Progenitor cell of endocrine pancreas (in vitro differentiated cells): ENCODE data around the gene MBD4. TPM values are rescaled to one million over a fixed set of nuclear protein-coding genes. Genes with fewer than 3 reads are reported as not detected.
A peak's percentile ranks its signal among the peaks of the same experiment; 100 is the strongest.
"Not testable (repeated sequence)": the region's sequence is repeated elsewhere in the genome, so short reads cannot be mapped to it uniquely, and the experiment has no call there.

Experiments
- DNase-seq: peaks from one replicate; pipeline ENCODE4 v3.0.0; 2021; ENCODE audit warnings: low spot score; ENCODE audit not compliant: unreplicated experiment
- H3K27ac Mint-ChIP-seq: 2 replicates; pipeline ENCODE4 v1.8.0; 2021; ENCODE audit warnings: mild to moderate bottlenecking, moderate library complexity, mixed read lengths
- H3K27me3 Mint-ChIP-seq: 2 replicates; pipeline ENCODE4 v1.8.0; 2021; ENCODE audit warnings: mixed read lengths
- H3K36me3 Mint-ChIP-seq: 2 replicates; pipeline ENCODE4 v1.8.0; 2022; ENCODE audit warnings: mixed read lengths; ENCODE audit not compliant: insufficient read depth
- H3K4me1 Mint-ChIP-seq: 2 replicates; pipeline ENCODE4 v1.8.0; 2021; ENCODE audit warnings: low read depth, mixed read lengths
- H3K4me3 Mint-ChIP-seq: 2 replicates; pipeline ENCODE4 v1.8.0; 2021; ENCODE audit warnings: low read depth, mild to moderate bottlenecking, moderate library complexity, mixed read lengths
- H3K9me3 Mint-ChIP-seq: 2 replicates; pipeline ENCODE4 v1.8.0; 2021; ENCODE audit warnings: low read depth, mixed read lengths
- total RNA-seq: library from RNA; stranded (reverse); gene quantifications from 2 replicates; pipeline ENCODE4 v1.2.1, GENCODE V29; 2021
- TF ChIP-seq, protein P1 (sequence below): fragments of 200-600 bp; sonication (generic); IDR thresholded peaks from one replicate; pipeline ENCODE4 v1.5.0; 2021; ENCODE audit warnings: antibody characterized with exemption, mild to moderate bottlenecking; ENCODE audit not compliant: unreplicated experiment

Gene MBD4
- total RNA-seq, 1 donor from 2014 or later: 32.5 TPM

DNA sequence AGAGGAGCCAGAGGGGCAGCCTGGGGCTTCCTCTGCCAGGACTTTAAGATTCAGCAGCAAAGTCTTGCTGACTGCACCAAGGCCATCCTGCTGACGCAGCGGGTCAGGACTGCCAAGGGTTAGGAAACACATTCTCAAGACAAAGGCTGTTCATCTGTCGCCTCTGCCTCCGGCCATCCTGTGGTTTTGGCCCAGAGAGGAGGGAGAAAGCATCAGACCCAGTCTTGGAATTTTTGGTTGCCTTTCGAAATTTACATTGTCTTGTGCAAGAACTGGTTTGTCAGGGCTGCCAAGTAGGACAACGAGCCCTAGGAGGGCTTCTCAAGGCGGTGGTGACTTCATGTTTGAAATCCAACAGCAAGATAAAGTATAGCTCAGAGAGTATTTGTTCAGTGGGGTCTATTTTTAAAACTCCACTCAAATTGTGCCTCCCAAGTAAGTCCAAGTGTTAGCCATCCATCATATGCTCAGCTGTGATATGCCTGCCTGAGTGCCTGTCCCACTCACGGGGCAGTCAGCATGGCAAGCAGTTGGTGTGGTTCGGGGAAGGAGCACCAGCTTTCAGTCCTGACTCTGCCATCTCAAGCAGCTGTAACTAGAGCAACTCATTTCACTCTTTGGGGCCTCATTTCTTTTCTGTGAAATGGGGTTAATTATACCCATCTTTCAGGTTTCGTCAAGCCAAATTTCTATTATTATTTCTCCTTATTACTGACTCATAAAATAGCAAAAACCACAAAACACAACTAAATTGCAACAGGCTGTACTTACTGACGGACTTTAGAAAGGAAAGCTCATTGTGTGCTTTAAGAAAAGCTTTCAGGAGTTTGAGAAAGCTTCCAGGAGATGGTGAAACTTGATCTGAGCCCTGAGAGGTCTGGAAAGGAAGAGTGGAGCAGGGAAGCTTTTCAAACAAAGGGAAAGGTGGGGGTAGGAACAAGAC lies 46.2 kb upstream of the MBD4 start:
- peaks cover 8% of the 10 kb centered on the region for H3K4me1 Mint-ChIP-seq
- DNase-seq: no peak
- no peak overlapping the region for H3K4me3 Mint-ChIP-seq

DNA sequence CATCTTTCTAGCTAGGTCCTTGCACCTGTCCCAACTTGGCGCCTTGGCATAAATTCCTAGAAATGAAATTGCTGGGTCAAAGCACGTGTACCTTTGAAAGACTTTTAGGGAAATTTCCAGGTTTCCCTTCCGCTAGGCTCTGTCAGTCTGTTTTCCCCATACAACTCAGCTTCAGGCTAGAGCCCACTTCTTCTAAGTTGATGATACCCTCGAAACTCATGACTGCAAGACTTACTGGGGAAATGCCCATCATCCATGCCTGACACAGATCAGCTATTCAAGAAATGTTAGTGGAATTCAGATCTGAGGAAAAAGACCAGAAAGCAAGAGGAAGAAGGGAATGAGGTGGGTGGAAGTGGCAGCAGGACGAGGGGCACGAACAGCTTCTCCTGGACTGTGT lies 45.4 kb upstream of the MBD4 start:
- not testable (repeated sequence) for DNase-seq, H3K27ac Mint-ChIP-seq, H3K9me3 Mint-ChIP-seq, H3K4me1 Mint-ChIP-seq, H3K4me3 Mint-ChIP-seq, H3K27me3 Mint-ChIP-seq
- H3K36me3 Mint-ChIP-seq: peaks cover 12% of the 10 kb centered on the region

More for the DNA sequence above, 46.2 kb upstream of the MBD4 start:
- no peak overlapping the region for H3K27ac Mint-ChIP-seq
- no peaks in the 10 kb centered on the region for H3K27me3 Mint-ChIP-seq
- peaks cover 13% of the 10 kb centered on the region for H3K36me3 Mint-ChIP-seq
- no peaks in the 10 kb centered on the region for H3K9me3 Mint-ChIP-seq
- TF ChIP-seq, protein P1, sequence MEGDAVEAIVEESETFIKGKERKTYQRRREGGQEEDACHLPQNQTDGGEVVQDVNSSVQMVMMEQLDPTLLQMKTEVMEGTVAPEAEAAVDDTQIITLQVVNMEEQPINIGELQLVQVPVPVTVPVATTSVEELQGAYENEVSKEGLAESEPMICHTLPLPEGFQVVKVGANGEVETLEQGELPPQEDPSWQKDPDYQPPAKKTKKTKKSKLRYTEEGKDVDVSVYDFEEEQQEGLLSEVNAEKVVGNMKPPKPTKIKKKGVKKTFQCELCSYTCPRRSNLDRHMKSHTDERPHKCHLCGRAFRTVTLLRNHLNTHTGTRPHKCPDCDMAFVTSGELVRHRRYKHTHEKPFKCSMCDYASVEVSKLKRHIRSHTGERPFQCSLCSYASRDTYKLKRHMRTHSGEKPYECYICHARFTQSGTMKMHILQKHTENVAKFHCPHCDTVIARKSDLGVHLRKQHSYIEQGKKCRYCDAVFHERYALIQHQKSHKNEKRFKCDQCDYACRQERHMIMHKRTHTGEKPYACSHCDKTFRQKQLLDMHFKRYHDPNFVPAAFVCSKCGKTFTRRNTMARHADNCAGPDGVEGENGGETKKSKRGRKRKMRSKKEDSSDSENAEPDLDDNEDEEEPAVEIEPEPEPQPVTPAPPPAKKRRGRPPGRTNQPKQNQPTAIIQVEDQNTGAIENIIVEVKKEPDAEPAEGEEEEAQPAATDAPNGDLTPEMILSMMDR: no peak

DNA sequence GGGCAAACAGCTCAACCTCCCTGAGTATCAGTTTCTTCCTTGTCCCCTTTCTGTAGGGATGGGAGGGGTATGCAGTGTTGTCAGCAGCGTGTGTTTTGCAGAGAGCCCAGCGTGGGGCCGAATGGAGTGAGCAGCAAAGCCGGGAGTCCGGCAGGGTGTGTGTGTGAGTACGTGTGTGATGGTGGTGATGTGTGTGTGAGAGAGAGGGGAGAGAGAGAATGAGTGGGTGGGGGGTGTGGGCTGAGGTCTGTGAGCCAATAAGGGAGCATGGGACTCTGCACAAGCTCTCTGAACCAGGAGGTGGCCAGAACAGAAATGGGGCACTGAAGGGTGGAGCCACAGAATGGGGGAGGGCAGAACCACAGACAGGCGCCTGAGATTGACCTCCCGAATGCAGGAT lies 44.1 kb upstream of the MBD4 start:
- no peak for DNase-seq
- no peaks in the 10 kb centered on the region for H3K9me3 Mint-ChIP-seq
- peaks cover 18% of the 10 kb centered on the region for H3K36me3 Mint-ChIP-seq
- no peak overlapping the region for H3K4me3 Mint-ChIP-seq
- TF ChIP-seq, protein P1: no peak
- H3K27ac Mint-ChIP-seq: peak overlapping the region; percentile 21
- no peaks in the 10 kb centered on the region for H3K27me3 Mint-ChIP-seq
- peaks cover 6% of the 10 kb centered on the region for H3K4me1 Mint-ChIP-seq

DNA sequence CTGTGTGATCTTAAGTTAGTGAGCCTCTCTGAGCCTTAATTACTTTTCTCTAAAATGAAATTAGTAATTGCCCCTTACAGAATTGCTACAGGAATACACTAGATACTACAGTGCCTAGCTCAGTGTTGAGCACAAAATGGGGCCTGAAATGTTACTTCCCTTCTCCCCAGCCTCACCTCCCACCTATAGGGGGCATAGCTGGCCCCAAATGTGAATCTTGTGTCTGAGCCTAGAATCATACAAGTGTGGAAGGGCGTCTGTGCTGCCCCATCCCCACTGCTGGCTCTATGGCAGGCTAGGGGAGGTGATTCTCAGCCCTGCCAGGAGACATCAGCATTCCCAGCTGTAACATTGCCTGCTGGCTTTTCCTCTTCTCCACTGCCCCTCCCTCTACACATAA lies 43.0 kb upstream of the MBD4 start:
- Mint-ChIP-seq H3K4me1 (peaks cover 6% of the 10 kb centered on the region), H3K9me3 (no peaks in the 10 kb centered on the region), H3K27me3 (no peaks in the 10 kb centered on the region), H3K4me3 (no peak overlapping the region), H3K27ac (no peak overlapping the region), H3K36me3 (peaks cover 19% of the 10 kb centered on the region)
- TF ChIP-seq, protein P1: peak; percentile 15
- DNase-seq: no peak

DNA sequence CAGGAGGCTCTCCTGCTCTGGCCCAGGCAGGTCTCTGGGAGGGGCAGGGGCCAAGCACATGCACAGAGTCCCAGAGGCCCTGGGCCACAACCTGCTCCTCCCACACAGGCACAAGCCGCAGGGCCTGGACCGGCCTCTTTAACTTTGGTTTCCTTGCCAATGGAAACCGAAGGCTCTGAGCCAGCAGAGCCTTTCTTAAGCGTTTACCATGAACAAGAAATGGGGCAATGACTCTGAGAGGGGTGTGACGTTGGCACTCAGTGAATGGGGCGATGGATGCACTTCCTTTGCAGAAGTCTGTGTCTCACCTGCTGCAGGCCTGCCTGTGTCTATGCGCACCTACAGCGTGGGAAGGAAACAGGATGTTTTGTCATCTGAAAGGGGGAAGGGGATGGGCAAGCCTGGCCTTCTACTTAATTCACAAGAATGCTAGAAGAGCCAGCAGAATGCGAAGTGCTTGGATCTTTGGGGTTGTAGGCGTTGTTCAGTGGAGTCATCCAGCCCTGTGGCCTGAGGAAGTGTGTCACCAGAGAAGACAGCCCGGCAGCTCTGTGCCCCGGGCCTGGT lies 42.1 kb upstream of the MBD4 start:
- TF ChIP-seq, protein P1: no peak
- H3K27ac Mint-ChIP-seq: no peak overlapping the region
- no peak for DNase-seq
- no peaks in the 10 kb centered on the region for H3K27me3 Mint-ChIP-seq
- no peak overlapping the region for H3K4me3 Mint-ChIP-seq
- peaks cover 19% of the 10 kb centered on the region for H3K36me3 Mint-ChIP-seq
- H3K9me3 Mint-ChIP-seq: no peaks in the 10 kb centered on the region
- peaks cover 6% of the 10 kb centered on the region for H3K4me1 Mint-ChIP-seq

DNA sequence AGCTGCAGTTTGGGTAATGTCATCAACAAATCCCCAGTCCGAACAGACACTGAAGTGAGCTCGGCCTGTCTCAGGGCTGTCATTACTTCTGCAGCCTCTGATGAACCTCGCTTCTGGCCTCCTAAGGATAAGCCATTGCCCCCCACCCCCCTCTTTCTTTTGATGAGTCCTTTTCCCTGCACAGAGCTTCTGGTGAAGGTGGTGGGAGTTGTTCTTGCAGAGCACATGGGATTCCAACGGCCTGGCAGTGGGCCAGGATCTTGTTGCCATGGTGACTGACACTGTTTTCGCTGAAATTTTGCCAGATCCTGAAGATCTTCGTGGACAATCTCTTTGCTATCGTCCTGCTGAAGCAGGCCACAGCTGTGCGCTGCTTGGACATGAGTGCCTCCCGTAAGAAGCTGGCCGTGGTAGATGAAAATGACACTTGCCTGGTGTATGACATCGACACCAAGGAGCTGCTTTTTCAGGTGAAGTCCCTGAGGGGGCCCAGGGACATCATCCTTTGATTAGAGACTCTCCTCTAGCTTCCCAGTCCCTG lies 41.5 kb upstream of the MBD4 start:
- H3K4me1 Mint-ChIP-seq, H3K9me3 Mint-ChIP-seq, H3K27ac Mint-ChIP-seq, H3K27me3 Mint-ChIP-seq, H3K4me3 Mint-ChIP-seq, DNase-seq: not testable (repeated sequence)
- peaks cover 22% of the 10 kb centered on the region for H3K36me3 Mint-ChIP-seq
